A549 (cell line): ENCODE data around the gene ACSL5. TPM values are rescaled to one million over a fixed set of nuclear protein-coding genes. Genes with fewer than 3 reads are reported as not detected.

Experiments
- ATAC-seq, 2 experiments: fragments of 200-7000 bp in 1 of 2; fragments of >200 bp in 1 of 2; cut with Nextera tagmentation in 1 of 2; cut with Tn5 transposase in 1 of 2; 3 replicates each; pipeline versions ENCODE4 v1.8.0 to v1.9.1; 2018 to 2020; ENCODE audit warnings: mild to moderate bottlenecking in 1 of 2, moderate library complexity in 1 of 2
- CTCF ChIA-PET: fragments of 300-600 bp; sonication (Branson Sonifier 250); formaldehyde crosslinking; extraction: SDS; loops from one replicate; lab custom pipeline; 2021; ENCODE audit warnings: antibody characterized with exemption, inconsistent platforms; lab: Yijun Ruan, JAX
- POLR2A ChIA-PET: fragments of 350-600 bp; formaldehyde crosslinking; extraction: SDS; loops from one replicate; lab custom pipeline; 2021; ENCODE audit warnings: antibody characterized with exemption, inconsistent platforms; lab: Yijun Ruan, JAX
- DNase-seq, 2 experiments: peaks; one replicate each; pipeline versions ENCODE4 v3.0.0 to v3.0.0-alpha.2; 2011 to 2016; ENCODE audit warnings: low read depth in 1 of 2, low spot score in 1 of 2
- FAIRE-seq: peaks from 2 replicates; lab custom pipeline; 2011; peaks lifted over from hg19 to GRCh38; lab: Jason Lieb, UNC
- H3K27ac ChIP-seq, 2 experiments: fragments of >200 bp; sonication (Bioruptor Twin); formaldehyde crosslinking; 3 replicates each; pipeline ENCODE4 v1.5.1; 2016 to 2017
- H3K4me1 ChIP-seq: fragments of >200 bp; sonication (Bioruptor Twin); formaldehyde crosslinking; 3 replicates; pipeline ENCODE4 v1.6.1; 2016
- H3K4me2 ChIP-seq: fragments of >200 bp; sonication (Bioruptor Twin); formaldehyde crosslinking; 3 replicates; pipeline ENCODE4 v1.6.1; 2016
- H3K4me3 ChIP-seq: fragments of >200 bp; sonication (Bioruptor Twin); formaldehyde crosslinking; 3 replicates; pipeline ENCODE4 v1.5.1; 2016
- H3K9me3 ChIP-seq: fragments of >200 bp; sonication (Bioruptor Twin); formaldehyde crosslinking; 3 replicates; pipeline ENCODE4 v1.6.1; 2016
- BHLHE40 ChIP-seq: IDR thresholded peaks from 2 replicates; pipeline ENCODE4 v1.6.1; 2012; ENCODE audit warnings: low read depth, low read length, inconsistent platforms
- CBX8 ChIP-seq: fragments of 200-600 bp; sonication (generic); IDR thresholded peaks from 2 replicates; pipeline ENCODE4 v1.6.1; 2016
- EHF ChIP-seq: fragments of 250-450 bp; sonication (Bioruptor Pico); IDR thresholded peaks from 2 replicates; pipeline ENCODE4 v1.5.0; 2020; ENCODE audit warnings: mild to moderate bottlenecking
- FOSL2 ChIP-seq, 2 experiments: fragments of 450-650 bp in 1 of 2; fragments of >200 bp in 1 of 2; sonication (Bioruptor Twin) in 1 of 2; formaldehyde crosslinking; IDR thresholded peaks; 2 replicates each; pipeline versions ENCODE4 v1.5.0 to v1.6.1; 2016 to 2020; ENCODE audit warnings: mild to moderate bottlenecking in 1 of 2, moderate library complexity in 1 of 2
- KDM5A ChIP-seq: fragments of 200-600 bp; sonication (generic); IDR thresholded peaks from 2 replicates; pipeline ENCODE4 v1.6.1; 2016; ENCODE audit warnings: antibody characterized with exemption, mild to moderate bottlenecking
- MAFK ChIP-seq: fragments of 450-650 bp; IDR thresholded peaks from 2 replicates; pipeline ENCODE4 v1.6.1; 2014; ENCODE audit not compliant: partially characterized antibody
- POLR2A ChIP-seq: IDR thresholded peaks from 2 replicates; pipeline ENCODE4 v1.6.1; 2012; ENCODE audit warnings: mild to moderate bottlenecking, low read length
- RAD21 ChIP-seq, 2 experiments: fragments of >200 bp in 1 of 2; sonication (Bioruptor Twin) in 1 of 2; formaldehyde crosslinking in 1 of 2; IDR thresholded peaks in 1 of 2; conservative IDR thresholded peaks in 1 of 2; 2 replicates in 1 of 2; 3 replicates in 1 of 2; pipeline ENCODE4 v1.6.1; 2012 to 2018; ENCODE audit warnings: inconsistent platforms in 1 of 2
- RFX5 ChIP-seq: fragments of 450-650 bp; IDR thresholded peaks from 2 replicates; pipeline ENCODE4 v1.7.1; 2014; ENCODE audit warnings: antibody characterized with exemption, mild to moderate bottlenecking, moderate library complexity
- TFCP2L1 ChIP-seq: fragments of 250-450 bp; sonication (Bioruptor Pico); IDR thresholded peaks from 2 replicates; pipeline ENCODE4 v1.5.0; 2021; ENCODE audit warnings: mild to moderate bottlenecking
- TP53 ChIP-seq: fragments of 250-450 bp; sonication (Bioruptor Pico); IDR thresholded peaks from 2 replicates; pipeline ENCODE4 v1.5.0; 2021; ENCODE audit warnings: mild to moderate bottlenecking, moderate library complexity
- WGBS: methylation state at CpG from one replicate; pipeline ENCODE4 v1.1.6; 2017; ENCODE audit errors: missing lambda C conversion rate; 5-methylcytosine and 5-hydroxymethylcytosine counted together
- polyA minus RNA-seq: library from RNA; depleted of rRNA, polyadenylated mRNA; stranded (reverse); fragments of >200 nt; gene quantifications from 2 replicates; pipeline ENCODE4 v1.2.3, GENCODE V29; 2011; rRNA and poly(A)+ RNA removed
- polyA plus RNA-seq, 4 experiments: library from polyadenylated mRNA; depleted of rRNA in 3 of 4; stranded (reverse); fragments of >200 nt; fragmentation: RNase III in 1 of 4; extraction: RNeasy Plus Mini Kit Qiagen cat#74134 plus additional on column Dnase treatment in 1 of 4; gene quantifications; 2 replicates in 3 of 4; 3 replicates in 1 of 4; pipeline ENCODE4 v1.2.3, GENCODE V29; 2011 to 2017
- TF ChIP-seq, protein P1 (sequence below): IDR thresholded peaks from 2 replicates; pipeline ENCODE4 v1.6.1; 2012; ENCODE audit warnings: low read depth, borderline replicate concordance
- TF ChIP-seq, protein P2 (sequence below): IDR thresholded peaks from 2 replicates; pipeline ENCODE4 v1.6.1; 2012
- TF ChIP-seq, protein P3 (sequence below): fragments of >200 bp; sonication (Bioruptor Twin); formaldehyde crosslinking; IDR thresholded peaks from 2 replicates; pipeline ENCODE4 v1.6.1; 2016
- TF ChIP-seq, protein P4 (sequence below): IDR thresholded peaks from 2 replicates; pipeline ENCODE4 v1.6.1; 2012
- TF ChIP-seq, protein P5 (sequence below): fragments of >200 bp; sonication (Bioruptor Twin); formaldehyde crosslinking; IDR thresholded peaks from 3 replicates; pipeline ENCODE4 v1.5.1; 2016

The ACSL5 gene, protein sequence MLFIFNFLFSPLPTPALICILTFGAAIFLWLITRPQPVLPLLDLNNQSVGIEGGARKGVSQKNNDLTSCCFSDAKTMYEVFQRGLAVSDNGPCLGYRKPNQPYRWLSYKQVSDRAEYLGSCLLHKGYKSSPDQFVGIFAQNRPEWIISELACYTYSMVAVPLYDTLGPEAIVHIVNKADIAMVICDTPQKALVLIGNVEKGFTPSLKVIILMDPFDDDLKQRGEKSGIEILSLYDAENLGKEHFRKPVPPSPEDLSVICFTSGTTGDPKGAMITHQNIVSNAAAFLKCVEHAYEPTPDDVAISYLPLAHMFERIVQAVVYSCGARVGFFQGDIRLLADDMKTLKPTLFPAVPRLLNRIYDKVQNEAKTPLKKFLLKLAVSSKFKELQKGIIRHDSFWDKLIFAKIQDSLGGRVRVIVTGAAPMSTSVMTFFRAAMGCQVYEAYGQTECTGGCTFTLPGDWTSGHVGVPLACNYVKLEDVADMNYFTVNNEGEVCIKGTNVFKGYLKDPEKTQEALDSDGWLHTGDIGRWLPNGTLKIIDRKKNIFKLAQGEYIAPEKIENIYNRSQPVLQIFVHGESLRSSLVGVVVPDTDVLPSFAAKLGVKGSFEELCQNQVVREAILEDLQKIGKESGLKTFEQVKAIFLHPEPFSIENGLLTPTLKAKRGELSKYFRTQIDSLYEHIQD
- polyA plus RNA-seq (2011; rRNA removed) (0.24 and 0.25 TPM in 2 replicates), polyA plus RNA-seq (2017; fragmentation: RNase III; extraction: RNeasy Plus Mini Kit Qiagen cat#74134 plus additional on column Dnase treatment) (0.07 to 0.15 TPM in 2 of 3 replicates, not detected in the other), polyA minus RNA-seq (not detected in 2 replicates)
- polyA plus RNA-seq (2012; cell fraction: cytosol; rRNA removed): not detected in 2 replicates
- not detected in 2 replicates for polyA plus RNA-seq (2012; cell fraction: nucleus; rRNA removed)

DNA sequence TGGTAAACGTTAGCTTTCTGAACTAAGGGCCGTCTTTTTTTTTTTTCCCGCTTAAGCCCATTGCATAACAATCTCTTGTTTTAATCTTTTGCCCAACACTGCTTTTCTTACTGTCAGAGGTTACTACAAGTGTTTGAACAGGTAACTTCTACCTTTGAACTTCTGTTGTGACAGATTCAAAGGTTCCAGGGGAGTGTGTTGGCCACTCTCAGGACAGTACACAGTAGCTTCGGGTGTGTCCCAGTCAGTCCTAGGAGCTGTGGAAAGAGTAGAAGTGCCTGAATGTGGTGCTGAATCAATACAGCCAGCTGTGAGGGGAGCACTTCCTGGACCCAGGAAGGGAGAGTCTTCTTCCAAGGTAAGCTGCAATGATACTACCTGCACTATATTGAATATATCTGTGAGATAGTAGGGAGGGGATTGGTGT lies at the start of gene ACSL5:
TSS of gene ACSL5 (plus strand) at position 205 of the 427 bp plus-strand sequence. CDS start 20,831 bp downstream, outside the sequence.
- DNase-seq (no peak), ATAC-seq (0 out of 6 replicates have a peak, but pooled peaks of 1 of the 2 experiments have one; percentile 30), FAIRE-seq (no peak)
- Histone ChIP-seq H3K9me3 (no peaks in the 10 kb centered on the region), H3K4me1 (no peaks in the 10 kb centered on the region), H3K4me2 (no peak within 1 kb of the TSS), H3K27ac (no peak within 1 kb of the TSS), H3K4me3 (no peak within 1 kb of the TSS)
- CTCF ChIA-PET: interaction anchor here (0.6 to 1.6 kb wide), 4 partner anchors 9 to 397 kb away, joined by 3 read pairs; no protein-coding TSS in a partner anchor
- WGBS: 46% methylated on average over 4 of the region's 4 CpGs
- POLR2A ChIA-PET: no interaction called here
- TF ChIP-seq KDM5A: no peak
- TF ChIP-seq, protein P1, sequence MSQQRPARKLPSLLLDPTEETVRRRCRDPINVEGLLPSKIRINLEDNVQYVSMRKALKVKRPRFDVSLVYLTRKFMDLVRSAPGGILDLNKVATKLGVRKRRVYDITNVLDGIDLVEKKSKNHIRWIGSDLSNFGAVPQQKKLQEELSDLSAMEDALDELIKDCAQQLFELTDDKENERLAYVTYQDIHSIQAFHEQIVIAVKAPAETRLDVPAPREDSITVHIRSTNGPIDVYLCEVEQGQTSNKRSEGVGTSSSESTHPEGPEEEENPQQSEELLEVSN: no peak
- TF ChIP-seq EHF: no peak
- no peak for TF ChIP-seq TP53 (CRISPR knock-in tag)
- TF ChIP-seq FOSL2 (IDR thresholded peaks at IDR 0.05): no peak
- no peak for TF ChIP-seq FOSL2 (CRISPR knock-in tag; IDR thresholded peaks at IDR 0.05)
- no peak for TF ChIP-seq POLR2A
- TF ChIP-seq RAD21 (conservative IDR thresholded peaks at IDR 0.05 in 1 of 2, IDR thresholded peaks at IDR 0.05 in 1 of 2): no peak
- no peak for TF ChIP-seq BHLHE40
- TF ChIP-seq, protein P2, sequence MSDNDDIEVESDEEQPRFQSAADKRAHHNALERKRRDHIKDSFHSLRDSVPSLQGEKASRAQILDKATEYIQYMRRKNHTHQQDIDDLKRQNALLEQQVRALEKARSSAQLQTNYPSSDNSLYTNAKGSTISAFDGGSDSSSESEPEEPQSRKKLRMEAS: no peak
- TF ChIP-seq, protein P3, sequence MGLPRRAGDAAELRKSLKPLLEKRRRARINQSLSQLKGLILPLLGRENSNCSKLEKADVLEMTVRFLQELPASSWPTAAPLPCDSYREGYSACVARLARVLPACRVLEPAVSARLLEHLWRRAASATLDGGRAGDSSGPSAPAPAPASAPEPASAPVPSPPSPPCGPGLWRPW: no peak
- TF ChIP-seq, protein P4, sequence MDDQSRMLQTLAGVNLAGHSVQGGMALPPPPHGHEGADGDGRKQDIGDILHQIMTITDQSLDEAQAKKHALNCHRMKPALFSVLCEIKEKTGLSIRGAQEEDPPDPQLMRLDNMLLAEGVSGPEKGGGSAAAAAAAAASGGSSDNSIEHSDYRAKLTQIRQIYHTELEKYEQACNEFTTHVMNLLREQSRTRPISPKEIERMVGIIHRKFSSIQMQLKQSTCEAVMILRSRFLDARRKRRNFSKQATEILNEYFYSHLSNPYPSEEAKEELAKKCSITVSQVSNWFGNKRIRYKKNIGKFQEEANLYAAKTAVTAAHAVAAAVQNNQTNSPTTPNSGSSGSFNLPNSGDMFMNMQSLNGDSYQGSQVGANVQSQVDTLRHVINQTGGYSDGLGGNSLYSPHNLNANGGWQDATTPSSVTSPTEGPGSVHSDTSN: no peak
- TF ChIP-seq TFCP2L1 (CRISPR knock-in tag): no peak
- no peak for TF ChIP-seq RFX5

DNA sequence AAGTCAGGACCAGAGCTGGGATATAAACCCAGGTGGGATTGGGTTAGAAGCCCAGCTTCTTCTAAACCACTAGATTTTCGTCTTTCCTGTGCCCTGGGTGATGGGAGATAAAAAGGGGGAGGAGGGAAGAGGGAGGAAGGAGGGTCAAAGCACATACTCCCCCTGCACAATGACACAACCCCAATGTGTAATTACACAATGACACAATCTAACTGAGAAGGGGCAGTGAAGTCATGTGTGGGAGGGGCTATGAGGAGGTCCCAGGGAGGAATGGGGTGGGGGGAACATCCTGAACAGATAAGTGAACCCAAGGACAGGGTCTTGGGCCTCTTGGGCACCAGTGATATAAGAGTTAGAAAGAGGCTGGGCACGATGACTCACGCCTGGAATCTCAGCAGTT lies 46.2 kb upstream of the ACSL5 start:
- H3K4me3 ChIP-seq: no peak overlapping the region
- CTCF ChIA-PET: interaction anchor here (0.9 to 1.0 kb wide), 2 partner anchors 11 to 12 kb away, joined by 3 read pairs; no protein-coding TSS in a partner anchor
- no peak overlapping the region for H3K4me2 ChIP-seq
- no peak for ATAC-seq
- POLR2A ChIA-PET: no interaction called here
- DNase-seq: no peak
- no peak for FAIRE-seq
- TF ChIP-seq MAFK: no peak
- TF ChIP-seq, protein P3: no peak
- TF ChIP-seq, protein P5, sequence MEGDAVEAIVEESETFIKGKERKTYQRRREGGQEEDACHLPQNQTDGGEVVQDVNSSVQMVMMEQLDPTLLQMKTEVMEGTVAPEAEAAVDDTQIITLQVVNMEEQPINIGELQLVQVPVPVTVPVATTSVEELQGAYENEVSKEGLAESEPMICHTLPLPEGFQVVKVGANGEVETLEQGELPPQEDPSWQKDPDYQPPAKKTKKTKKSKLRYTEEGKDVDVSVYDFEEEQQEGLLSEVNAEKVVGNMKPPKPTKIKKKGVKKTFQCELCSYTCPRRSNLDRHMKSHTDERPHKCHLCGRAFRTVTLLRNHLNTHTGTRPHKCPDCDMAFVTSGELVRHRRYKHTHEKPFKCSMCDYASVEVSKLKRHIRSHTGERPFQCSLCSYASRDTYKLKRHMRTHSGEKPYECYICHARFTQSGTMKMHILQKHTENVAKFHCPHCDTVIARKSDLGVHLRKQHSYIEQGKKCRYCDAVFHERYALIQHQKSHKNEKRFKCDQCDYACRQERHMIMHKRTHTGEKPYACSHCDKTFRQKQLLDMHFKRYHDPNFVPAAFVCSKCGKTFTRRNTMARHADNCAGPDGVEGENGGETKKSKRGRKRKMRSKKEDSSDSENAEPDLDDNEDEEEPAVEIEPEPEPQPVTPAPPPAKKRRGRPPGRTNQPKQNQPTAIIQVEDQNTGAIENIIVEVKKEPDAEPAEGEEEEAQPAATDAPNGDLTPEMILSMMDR: no peak
- TF ChIP-seq CBX8: no peak
- no peaks in the 10 kb centered on the region for H3K4me1 ChIP-seq
- no peak overlapping the region for H3K27ac ChIP-seq
- WGBS: 18% methylated on average over 3 of the region's 3 CpGs
- no peaks in the 10 kb centered on the region for H3K9me3 ChIP-seq
